Osteoblast (primary cell): ENCODE measurements around the gene ADAMTS2. TPM values are rescaled to one million over a fixed set of nuclear protein-coding genes. Genes with fewer than 3 reads are reported as not detected.

Experiments
- DNase-seq: peaks from one replicate; pipeline ENCODE4 v3.0.0; 2011; ENCODE audit warnings: low spot score, mixed read lengths; ENCODE audit not compliant: insufficient read length; ENCODE audit errors: missing footprints
- H2AFZ ChIP-seq: 2 replicates; pipeline ENCODE4 v1.6.0; 2011; ENCODE audit warnings: mild to moderate bottlenecking, low read length
- H3K27ac ChIP-seq: 2 replicates; pipeline ENCODE4 v1.5.1; 2011; ENCODE audit warnings: mild to moderate bottlenecking, low read depth, low read length, moderate library complexity
- H3K27me3 ChIP-seq: 2 replicates; pipeline ENCODE4 v1.6.0; 2012; ENCODE audit warnings: mild to moderate bottlenecking, control low read depth, inconsistent platforms, low read length, moderate library complexity; ENCODE audit not compliant: insufficient read depth
- H3K36me3 ChIP-seq: 2 replicates; pipeline ENCODE4 v1.5.1; 2011; ENCODE audit warnings: mild to moderate bottlenecking, low read length, control low read depth, moderate library complexity; ENCODE audit not compliant: insufficient read depth
- H3K4me1 ChIP-seq: 2 replicates; pipeline ENCODE4 v1.5.1; 2011; ENCODE audit warnings: mild to moderate bottlenecking, low read length, control low read depth, moderate library complexity; ENCODE audit not compliant: insufficient read depth
- H3K4me2 ChIP-seq: 2 replicates; pipeline ENCODE4 v1.6.0; 2011; ENCODE audit warnings: mild to moderate bottlenecking, low read length; ENCODE audit not compliant: insufficient read depth
- H3K4me3 ChIP-seq: fragments of 200-600 bp; sonication (generic); 3 replicates; pipeline ENCODE4 v1.5.1; 2012; ENCODE audit warnings: mild to moderate bottlenecking, low read length, inconsistent platforms; ENCODE audit not compliant: insufficient read depth
- H3K79me2 ChIP-seq: 2 replicates; pipeline ENCODE4 v1.6.0; 2012; ENCODE audit warnings: mild to moderate bottlenecking, low read length, control low read depth, inconsistent platforms; ENCODE audit not compliant: insufficient read depth
- H3K9me3 ChIP-seq: 2 replicates; pipeline ENCODE4 v1.5.1; 2011; ENCODE audit warnings: low read depth, low read length, control low read depth
- H4K20me1 ChIP-seq: 2 replicates; pipeline ENCODE4 v1.6.0; 2012; ENCODE audit warnings: mild to moderate bottlenecking, low read length, control low read depth; ENCODE audit not compliant: insufficient read depth
- total RNA-seq: library from RNA; depleted of rRNA; stranded (reverse); fragments of >200 nt; gene quantifications from 2 replicates; pipeline ENCODE4 v1.2.3, GENCODE V29; 2012
- TF ChIP-seq, protein P1 (sequence below): IDR thresholded peaks from 2 replicates; pipeline ENCODE4 v1.5.1; 2011; ENCODE audit warnings: mild to moderate bottlenecking, low read depth, low read length, moderate library complexity; ENCODE audit errors: extremely low read depth

The ADAMTS2 gene
- total RNA-seq, 1 donor = 144 TPM

DNA sequence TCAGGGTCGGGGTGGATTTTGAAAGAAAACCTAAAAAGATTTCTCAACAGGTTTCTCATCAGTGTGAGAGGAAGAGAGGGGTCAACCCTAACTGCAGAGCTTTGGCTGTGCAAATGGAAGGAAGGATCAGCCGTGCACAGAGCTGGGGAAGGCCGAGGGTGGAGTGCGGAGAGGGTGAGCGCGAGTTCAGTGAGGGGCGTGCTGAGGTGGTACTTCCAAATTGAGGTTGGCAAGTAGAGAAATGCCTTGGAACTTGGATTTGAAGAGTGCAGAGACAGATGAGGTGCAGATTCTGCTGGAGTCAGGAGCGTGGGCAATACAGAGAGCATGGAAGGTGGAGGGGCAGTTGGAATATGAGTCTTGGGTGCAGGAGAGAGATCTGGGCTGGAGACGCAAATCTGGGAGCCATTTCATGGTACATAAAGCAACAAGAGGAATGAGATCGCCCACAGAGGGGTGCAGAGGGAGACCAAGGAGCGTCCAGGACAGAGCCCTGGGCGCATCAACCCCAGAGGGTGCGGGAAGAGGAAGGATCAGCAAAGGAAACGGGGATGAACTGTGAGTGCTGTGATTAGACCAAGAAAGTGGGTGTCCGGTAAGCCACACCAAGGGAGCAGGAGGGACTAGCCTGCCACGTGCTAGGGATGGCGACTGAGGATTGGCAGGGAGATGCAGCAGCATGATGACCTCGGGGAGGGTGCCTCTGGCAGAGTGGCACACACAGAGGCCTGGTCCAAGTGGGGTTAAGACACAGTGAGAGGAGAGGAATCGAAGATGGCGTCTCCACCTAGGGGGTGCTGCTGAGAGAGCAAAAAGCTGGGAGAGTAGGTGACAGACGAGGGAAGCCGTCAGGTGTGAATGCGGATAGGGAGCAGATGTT lies 105.8 kb downstream of the ADAMTS2 start:
- H3K4me2 ChIP-seq = no peak overlapping the region
- TF ChIP-seq, protein P1, sequence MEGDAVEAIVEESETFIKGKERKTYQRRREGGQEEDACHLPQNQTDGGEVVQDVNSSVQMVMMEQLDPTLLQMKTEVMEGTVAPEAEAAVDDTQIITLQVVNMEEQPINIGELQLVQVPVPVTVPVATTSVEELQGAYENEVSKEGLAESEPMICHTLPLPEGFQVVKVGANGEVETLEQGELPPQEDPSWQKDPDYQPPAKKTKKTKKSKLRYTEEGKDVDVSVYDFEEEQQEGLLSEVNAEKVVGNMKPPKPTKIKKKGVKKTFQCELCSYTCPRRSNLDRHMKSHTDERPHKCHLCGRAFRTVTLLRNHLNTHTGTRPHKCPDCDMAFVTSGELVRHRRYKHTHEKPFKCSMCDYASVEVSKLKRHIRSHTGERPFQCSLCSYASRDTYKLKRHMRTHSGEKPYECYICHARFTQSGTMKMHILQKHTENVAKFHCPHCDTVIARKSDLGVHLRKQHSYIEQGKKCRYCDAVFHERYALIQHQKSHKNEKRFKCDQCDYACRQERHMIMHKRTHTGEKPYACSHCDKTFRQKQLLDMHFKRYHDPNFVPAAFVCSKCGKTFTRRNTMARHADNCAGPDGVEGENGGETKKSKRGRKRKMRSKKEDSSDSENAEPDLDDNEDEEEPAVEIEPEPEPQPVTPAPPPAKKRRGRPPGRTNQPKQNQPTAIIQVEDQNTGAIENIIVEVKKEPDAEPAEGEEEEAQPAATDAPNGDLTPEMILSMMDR = no peak
- no peak overlapping the region for H3K27ac ChIP-seq
- H2AFZ ChIP-seq = no peak overlapping the region
- H3K4me1 ChIP-seq = peaks cover 18% of the 10 kb centered on the region
- no peaks in the 10 kb centered on the region for H3K9me3 ChIP-seq
- no peaks in the 10 kb centered on the region for H3K27me3 ChIP-seq
- peaks cover 31% of the 10 kb centered on the region for H3K36me3 ChIP-seq
- H3K79me2 ChIP-seq = peaks cover 99% of the 10 kb centered on the region
- H3K4me3 ChIP-seq = no peak overlapping the region
- H4K20me1 ChIP-seq = peaks cover 72% of the 10 kb centered on the region
- DNase-seq = peak; percentile 64

DNA sequence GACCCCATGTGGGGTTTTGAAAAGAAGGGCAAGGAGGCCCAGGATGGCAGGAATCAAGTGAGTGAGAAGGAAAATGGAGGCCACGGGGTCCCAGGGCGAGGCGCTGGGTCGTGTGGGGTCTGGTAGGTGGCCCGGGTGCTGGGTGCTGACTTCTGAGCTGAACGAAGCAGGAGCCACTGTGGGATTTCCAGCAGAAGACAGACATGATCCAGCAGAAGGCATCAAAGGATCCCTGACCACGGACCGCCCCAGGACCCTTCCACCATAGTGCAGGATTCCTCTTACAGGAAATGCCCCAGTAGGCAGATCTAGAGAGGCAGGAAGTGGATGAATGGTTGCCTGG lies 106.7 kb downstream of the ADAMTS2 start:
- peaks cover 99% of the 10 kb centered on the region for H3K79me2 ChIP-seq
- H3K9me3 ChIP-seq = no peaks in the 10 kb centered on the region
- H3K4me1 ChIP-seq = peaks cover 9% of the 10 kb centered on the region
- H4K20me1 ChIP-seq = peaks cover 71% of the 10 kb centered on the region
- DNase-seq = peak; percentile 45
- H2AFZ ChIP-seq = no peak overlapping the region
- H3K27ac ChIP-seq = no peak overlapping the region
- H3K4me3 ChIP-seq = no peak overlapping the region
- peaks cover 31% of the 10 kb centered on the region for H3K36me3 ChIP-seq
- no peaks in the 10 kb centered on the region for H3K27me3 ChIP-seq
- no peak overlapping the region for H3K4me2 ChIP-seq
- TF ChIP-seq, protein P1 = no peak

DNA sequence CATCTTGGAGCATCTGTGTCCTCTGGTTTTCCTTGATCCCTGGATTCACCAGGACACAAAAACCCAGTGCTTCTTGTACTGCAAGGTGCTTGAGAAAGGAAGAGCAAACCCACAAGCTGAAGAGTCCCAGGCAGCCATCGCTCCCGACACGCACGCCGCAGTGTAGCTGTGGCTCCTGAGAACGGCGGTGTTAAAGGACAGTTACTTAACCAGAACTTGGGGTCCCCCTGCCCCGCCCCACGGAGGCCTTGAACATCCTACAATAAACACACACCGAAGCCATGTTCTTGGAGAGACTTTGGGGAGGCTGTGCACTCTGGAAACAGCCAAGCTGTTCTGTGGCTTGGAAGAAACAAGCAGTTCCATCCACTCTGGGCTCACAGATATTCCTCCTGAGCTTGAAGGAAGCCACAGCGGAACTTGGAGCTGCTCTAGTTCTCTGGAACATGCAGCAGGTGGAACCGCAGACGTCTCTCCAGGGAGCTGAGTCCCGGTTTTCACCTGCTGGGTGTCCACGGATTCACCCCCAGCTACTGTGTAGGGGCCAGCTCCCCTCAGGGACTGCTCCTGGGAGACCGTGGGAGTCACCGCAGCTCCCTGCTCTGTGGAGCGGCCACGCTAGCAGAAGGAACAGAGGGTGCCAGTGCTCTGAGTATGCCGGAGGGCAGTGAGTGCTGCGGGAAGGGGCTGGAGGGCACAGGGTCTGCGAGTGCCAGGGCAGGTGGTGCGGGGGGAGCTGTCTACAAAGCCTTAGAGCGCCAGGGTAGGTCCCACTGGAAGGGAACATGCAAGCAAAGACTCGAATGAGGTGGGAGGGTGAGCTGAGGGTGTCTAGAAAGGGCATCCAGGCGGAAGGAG lies 107.3 kb downstream of the ADAMTS2 start:
- peaks cover 96% of the 10 kb centered on the region for H3K79me2 ChIP-seq
- TF ChIP-seq, protein P1 = no peak

More for the DNA sequence above, 107.3 kb downstream of the ADAMTS2 start:
- Histone ChIP-seq H3K9me3 (no peaks in the 10 kb centered on the region), H3K4me3 (no peak overlapping the region), H3K36me3 (peaks cover 33% of the 10 kb centered on the region), H4K20me1 (peaks cover 65% of the 10 kb centered on the region), H2AFZ (no peak overlapping the region), H3K4me1 (peaks cover 3% of the 10 kb centered on the region), H3K27me3 (no peaks in the 10 kb centered on the region), H3K4me2 (no peak overlapping the region), H3K27ac (no peak overlapping the region)
- DNase-seq = peak; percentile 58
